ENCODE data around the gene SLC25A22.

- no peak for TF ChIP-seq POLR2A (IDR thresholded peaks at IDR 0.05)
- TF ChIP-seq EP300 (IDR thresholded peaks at IDR 0.05) = no peak
Observed at GRCh38 chr11:838441-839279, 40.6 kb upstream of the SLC25A22 start.
